K562 (cell line): ENCODE data around the gene YPEL2. TPM values are rescaled to one million over a fixed set of nuclear protein-coding genes. Genes with fewer than 3 reads are reported as not detected.

Experiments used
- ATF4 ChIP-seq: fragments of 450-650 bp; formaldehyde crosslinking; IDR thresholded peaks from 2 replicates; pipeline ENCODE4 v1.4.0; 2022; ENCODE audit warnings: mild to moderate bottlenecking, moderate library complexity
- CBFA2T3 ChIP-seq: fragments of 450-650 bp; IDR thresholded peaks from 2 replicates; pipeline ENCODE4 v1.6.1; 2017
- CBFB ChIP-seq: sonication (generic); formaldehyde crosslinking; IDR thresholded peaks from 2 replicates; pipeline ENCODE4 v1.4.0; 2020; ENCODE audit warnings: mild to moderate bottlenecking, missing genetic modification reagents
- CTCFL ChIP-seq: IDR thresholded peaks from 2 replicates; pipeline ENCODE4 v1.6.1; 2011; ENCODE audit warnings: borderline replicate concordance, low read depth, mild to moderate bottlenecking, moderate library complexity, low read length; ENCODE audit not compliant: insufficient read depth, poor library complexity, severe bottlenecking
- EGR1 ChIP-seq: fragments of 450-650 bp; conservative IDR thresholded peaks from 2 replicates; pipeline ENCODE4 v1.6.1; 2017; ENCODE audit warnings: mild to moderate bottlenecking
- ESRRA ChIP-seq: fragments of 450-650 bp; IDR thresholded peaks from 2 replicates; pipeline ENCODE4 v1.6.1; 2014; ENCODE audit warnings: low read depth, mild to moderate bottlenecking, moderate library complexity, borderline replicate concordance
- JUNB ChIP-seq: fragments of 450-650 bp; formaldehyde crosslinking; conservative IDR thresholded peaks from 2 replicates; pipeline ENCODE4 v1.4.0; 2020; ENCODE audit warnings: mild to moderate bottlenecking
- KDM1A ChIP-seq, 2 experiments: fragments of 450-650 bp; IDR thresholded peaks; 2 replicates each; pipeline ENCODE4 v1.6.1; 2016; ENCODE audit warnings: mild to moderate bottlenecking in 2 of 2
- MTA1 ChIP-seq: fragments of 450-650 bp; IDR thresholded peaks from 2 replicates; pipeline ENCODE4 v1.6.1; 2017; ENCODE audit warnings: borderline replicate concordance
- MTF1 ChIP-seq: fragments of 250-450 bp; sonication (Bioruptor Pico); IDR thresholded peaks from 2 replicates; pipeline ENCODE4 v1.9.0; 2021; ENCODE audit warnings: moderate library complexity, mild to moderate bottlenecking, inconsistent platforms, borderline replicate concordance
- NCOR1 ChIP-seq: fragments of 450-650 bp; IDR thresholded peaks from 2 replicates; pipeline ENCODE4 v1.6.1; 2016; ENCODE audit warnings: mild to moderate bottlenecking, moderate library complexity
- SMAD4 ChIP-seq: fragments of 250-450 bp; sonication (Bioruptor Pico); conservative IDR thresholded peaks from 2 replicates; pipeline ENCODE4 v1.8.0; 2021; ENCODE audit warnings: inconsistent platforms, mild to moderate bottlenecking, moderate library complexity
- SNIP1 ChIP-seq: fragments of 450-650 bp; IDR thresholded peaks from 2 replicates; pipeline ENCODE4 v1.7.1; 2017; ENCODE audit warnings: low read depth, mild to moderate bottlenecking
- ZBTB5 ChIP-seq: fragments of 450-650 bp; IDR thresholded peaks from 2 replicates; pipeline ENCODE4 v1.6.1; 2017; ENCODE audit warnings: antibody characterized with exemption
- ZNF280A ChIP-seq: fragments of 450-650 bp; IDR thresholded peaks from 2 replicates; pipeline ENCODE4 v1.6.1; 2018; ENCODE audit warnings: mild to moderate bottlenecking, low read depth; ENCODE audit not compliant: partially characterized antibody
- ZNF436 ChIP-seq: fragments of 250-450, 450-650 bp; sonication (Bioruptor Pico); formaldehyde crosslinking; IDR thresholded peaks from 2 replicates; pipeline ENCODE4 v1.7.0; 2020; ENCODE audit warnings: mild to moderate bottlenecking
- ZNF717 ChIP-seq: fragments of 250-450 bp; sonication (Bioruptor Pico); IDR thresholded peaks from 2 replicates; pipeline ENCODE4 v1.5.0; 2021
- polyA plus RNA-seq, 8 experiments: library from polyadenylated mRNA; depleted of rRNA in 4 of 8; stranded (reverse) in 5 of 8; unstranded in 3 of 8; fragments of >200 nt; fragmentation: Nextera tagmentation in 2 of 8; fragmentation: Illumina TruSeq in 1 of 8; extraction: Ambion mirVana in 2 of 8; extraction: Trizol in 1 of 8; gene quantifications; 2 replicates each; pipeline versions ENCODE4 v1.2.1 to v1.2.3, GENCODE V29; 2011 to 2014; ENCODE audit warnings: inconsistent platforms in 1 of 8, missing spikeins in 1 of 8
- total RNA-seq, 7 experiments: library from RNA; depleted of rRNA in 6 of 7; stranded (reverse); fragments of >200 nt in 6 of 7; fragmentation: Illumina TruSeq in 2 of 7; extraction: Trizol in 2 of 7; gene quantifications; 2 replicates each; pipeline versions ENCODE4 v1.2.1 to v1.2.3, GENCODE V29; 2011 to 2021; ENCODE audit warnings: low replicate concordance in 1 of 7

YPEL2 gene
- total and polyA plus RNA-seq, 9 of the 15 experiments (the other 6 are each of a cell fraction or from before 2014, with no cell fraction given), result 0.11 to 2.4 (median 0.47) TPM

- peak; percentile 86 for TF ChIP-seq EGR1
- no peak for TF ChIP-seq ZBTB5
- TF ChIP-seq SMAD4, result no peak
- TF ChIP-seq ATF4 (CRISPR knock-in tag), result no peak
- no peak for TF ChIP-seq JUNB (CRISPR knock-in tag)
- no peak for TF ChIP-seq MTF1
- no peak for TF ChIP-seq CBFB (CRISPR knock-in tag)
- TF ChIP-seq ZNF717 (CRISPR knock-in tag), result no peak
- no peak for TF ChIP-seq ZNF280A
- TF ChIP-seq ESRRA, result 0 out of 2 replicates have a peak, but pooled peaks have one; percentile 13
- TF ChIP-seq CTCFL, result no peak
- TF ChIP-seq SNIP1, result no peak
- TF ChIP-seq CBFA2T3, result peak; percentile 76
- no peak for TF ChIP-seq MTA1
- peak; percentile 12 to 31; a peak in 1 of 4 replicates for TF ChIP-seq KDM1A (IDR thresholded peaks at IDR 0.05)
- TF ChIP-seq ZNF436 (CRISPR knock-in tag), result no peak
- TF ChIP-seq NCOR1, result no peak
Observed at GRCh38 chr17:59388069-59388556, 56.7 kb downstream of the YPEL2 start (continued).
